C1 segment of cervical spinal cord (tissue), 14 donors: ENCODE measurements around the gene PSME4.
"Not testable (repeated sequence)": the region's sequence is repeated elsewhere in the genome, so short reads cannot be mapped to it uniquely, and the experiment has no call there.

Source experiments
- DNase-seq, 14 donors: peaks; one replicate each; lab custom pipeline; 2025; lab: John Stamatoyannopoulos, UW

The PSME4 gene

GRCh38 chr2:53886406-53887280 is 84.2 kb downstream of the PSME4 start:
- DNase-seq, result no peak

GRCh38 chr2:53884883-53885282 is 85.9 kb downstream of the PSME4 start:
- no peak for DNase-seq

- DNase-seq, result no peak
These were observed 88.8 kb downstream of the PSME4 start for GRCh38 chr2:53881986-53882385.

- DNase-seq, result no peak
These were observed 89.4 kb downstream of the PSME4 start for GRCh38 chr2:53881360-53881759.

- no peak for DNase-seq
These were observed 90.0 kb downstream of the PSME4 start for GRCh38 chr2:53880756-53881155.

- DNase-seq, result no peak
These were observed 93.2 kb downstream of the PSME4 start for GRCh38 chr2:53877556-53877955.

- DNase-seq, result no peak
These were observed 93.7 kb downstream of the PSME4 start for GRCh38 chr2:53877112-53877511.

- DNase-seq, result no peak
These were observed 96.3 kb downstream of the PSME4 start for GRCh38 chr2:53874401-53874950.

GRCh38 chr2:53867773-53868172 is 103.0 kb downstream of the PSME4 start:
- no peak for DNase-seq

GRCh38 chr2:53867169-53867568 is 103.6 kb downstream of the PSME4 start:
- DNase-seq, result no peak

- DNase-seq, result no peak
These were observed 104.8 kb downstream of the PSME4 start for GRCh38 chr2:53865962-53866361.

GRCh38 chr2:53865264-53865663 is 105.5 kb downstream of the PSME4 start:
- DNase-seq, result no peak

GRCh38 chr2:53863538-53864227 is 107.1 kb downstream of the PSME4 start:
- no peak for DNase-seq

- DNase-seq, result no peak
These were observed 109.0 kb downstream of the PSME4 start for GRCh38 chr2:53861824-53862223.

- DNase-seq, result peak in 13 of 14 donors; percentile 18 to 74 (median 43)
These were observed 111.3 kb downstream of the PSME4 start, which contains the start of gene GPR75 for GRCh38 chr2:53859206-53860181. GPR75 (minus strand) TSS chr2:53859967; CDS start chr2:53854756, 5,211 bp downstream.

- DNase-seq, result peak in 3 of 14 donors; percentile 5 to 7 (median 6)
These were observed 114.5 kb downstream of the PSME4 start for GRCh38 chr2:53856272-53856671.

GRCh38 chr2:53854678-53855077 is 116.1 kb downstream of the PSME4 start:
- no peak for DNase-seq

- no peak for DNase-seq
These were observed 118.3 kb downstream of the PSME4 start for GRCh38 chr2:53852532-53852931.

GRCh38 chr2:53851052-53851757 is 119.6 kb downstream of the PSME4 start:
- not testable (repeated sequence) for DNase-seq

- DNase-seq, result no peak
These were observed 122.7 kb downstream of the PSME4 start for GRCh38 chr2:53848062-53848461.

GRCh38 chr2:53843595-53843994 is 127.2 kb downstream of the PSME4 start:
- no peak for DNase-seq
